Keratinocyte (primary cell): Measurements from ENCODE around the gene ABCC9.

Experiments
- EZH2 ChIP-seq: IDR thresholded peaks from one replicate; pipeline ENCODE4 v1.6.1; 2012; ENCODE audit warnings: inconsistent platforms, mild to moderate bottlenecking, low read length, moderate library complexity
- TF ChIP-seq, protein P1 (sequence below), 3 experiments: IDR thresholded peaks in 1 of 3; conservative IDR thresholded peaks in 1 of 3; optimal IDR thresholded peaks in 1 of 3; 2 replicates in 2 of 3; 3 replicates in 1 of 3; pipeline versions ENCODE3 to v1.5.1; 2011; ENCODE audit warnings: low read length in 3 of 3, mild to moderate bottlenecking in 3 of 3, moderate library complexity in 2 of 3, control low read depth in 1 of 3, inconsistent platforms in 1 of 3; ENCODE audit not compliant: insufficient read depth in 2 of 3; ENCODE audit errors: extremely low read depth in 1 of 3

DNA sequence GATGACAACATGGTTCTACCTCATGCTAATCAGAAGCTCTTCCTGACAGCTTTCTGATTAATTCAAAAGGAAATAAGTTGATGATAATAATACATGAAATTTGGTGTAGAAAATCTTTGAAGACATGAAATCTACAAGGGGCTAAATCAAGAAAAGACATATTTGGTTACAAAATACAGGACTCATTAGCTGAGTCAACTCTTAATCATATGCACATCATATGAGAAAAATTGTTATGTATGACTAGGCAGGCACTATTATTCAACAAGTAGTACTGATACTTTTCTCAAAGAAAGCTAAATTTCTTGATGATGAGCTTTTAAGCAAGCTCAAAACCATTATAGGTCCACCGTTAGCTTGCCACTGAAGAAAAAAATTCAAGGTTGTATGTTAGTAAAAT is 7.1 kb downstream of the ABCC9 start:
- TF ChIP-seq, protein P1, sequence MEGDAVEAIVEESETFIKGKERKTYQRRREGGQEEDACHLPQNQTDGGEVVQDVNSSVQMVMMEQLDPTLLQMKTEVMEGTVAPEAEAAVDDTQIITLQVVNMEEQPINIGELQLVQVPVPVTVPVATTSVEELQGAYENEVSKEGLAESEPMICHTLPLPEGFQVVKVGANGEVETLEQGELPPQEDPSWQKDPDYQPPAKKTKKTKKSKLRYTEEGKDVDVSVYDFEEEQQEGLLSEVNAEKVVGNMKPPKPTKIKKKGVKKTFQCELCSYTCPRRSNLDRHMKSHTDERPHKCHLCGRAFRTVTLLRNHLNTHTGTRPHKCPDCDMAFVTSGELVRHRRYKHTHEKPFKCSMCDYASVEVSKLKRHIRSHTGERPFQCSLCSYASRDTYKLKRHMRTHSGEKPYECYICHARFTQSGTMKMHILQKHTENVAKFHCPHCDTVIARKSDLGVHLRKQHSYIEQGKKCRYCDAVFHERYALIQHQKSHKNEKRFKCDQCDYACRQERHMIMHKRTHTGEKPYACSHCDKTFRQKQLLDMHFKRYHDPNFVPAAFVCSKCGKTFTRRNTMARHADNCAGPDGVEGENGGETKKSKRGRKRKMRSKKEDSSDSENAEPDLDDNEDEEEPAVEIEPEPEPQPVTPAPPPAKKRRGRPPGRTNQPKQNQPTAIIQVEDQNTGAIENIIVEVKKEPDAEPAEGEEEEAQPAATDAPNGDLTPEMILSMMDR (optimal IDR thresholded peaks at IDR 0.05 in 1 of 3, IDR thresholded peaks at IDR 0.05 in 1 of 3, conservative IDR thresholded peaks at IDR 0.05 in 1 of 3; ENCODE audit: extremely low read depth in 1 of 3, insufficient read depth in 2 of 3, low read length in 3 of 3), result no peak
- TF ChIP-seq EZH2, result no peak
